Measurements from ENCODE around the gene PABPN1L.

The PABPN1L gene

GRCh38 chr16:88911946-88912310, 45.5 kb upstream of the PABPN1L start:
- H3K4me3 ChIP-seq (ENCODE audit: low read length), result no peak overlapping the region
- TF ChIP-seq CTCF (conservative IDR thresholded peaks at IDR 0.05; ENCODE audit: low read length), result no peak
- no peak for DNase-seq (ENCODE audit: low read depth)

- DNase-seq (ENCODE audit: low read depth), result no peak
- TF ChIP-seq CTCF (conservative IDR thresholded peaks at IDR 0.05; ENCODE audit: low read length), result no peak
- H3K4me3 ChIP-seq (ENCODE audit: low read length), result no peak overlapping the region
Measured at GRCh38 chr16:88911136-88911945, 44.9 kb upstream of the PABPN1L start.

- no peak overlapping the region for H3K4me3 ChIP-seq (ENCODE audit: low read length)
- no peak for DNase-seq (ENCODE audit: low read depth)
- TF ChIP-seq CTCF (conservative IDR thresholded peaks at IDR 0.05; ENCODE audit: low read length), result no peak
Measured at GRCh38 chr16:88910284-88911135, 44.0 kb upstream of the PABPN1L start.

- TF ChIP-seq CTCF (conservative IDR thresholded peaks at IDR 0.05; ENCODE audit: low read length), result no peak
- no peak for DNase-seq (ENCODE audit: low read depth)
- no peak overlapping the region for H3K4me3 ChIP-seq (ENCODE audit: low read length)
Measured at GRCh38 chr16:88909431-88910210, 43.2 kb upstream of the PABPN1L start.

GRCh38 chr16:88908307-88908706, 41.8 kb upstream of the PABPN1L start:
- TF ChIP-seq CTCF (conservative IDR thresholded peaks at IDR 0.05; ENCODE audit: low read length), result no peak
- H3K4me3 ChIP-seq (ENCODE audit: low read length), result no peak overlapping the region
- DNase-seq (ENCODE audit: low read depth), result no peak

GRCh38 chr16:88907768-88908167, 41.3 kb upstream of the PABPN1L start:
- no peak for TF ChIP-seq CTCF (conservative IDR thresholded peaks at IDR 0.05; ENCODE audit: low read length)
- no peak overlapping the region for H3K4me3 ChIP-seq (ENCODE audit: low read length)
- peak; percentile 13 for DNase-seq (ENCODE audit: low read depth)
